Activated CD4-positive, alpha-beta memory T cell treated with anti-CD3 and anti-CD28 coated beads for 36 hours (primary cell): ENCODE data around the gene RNF25. TPM values are rescaled to one million over a fixed set of nuclear protein-coding genes. Genes with fewer than 3 reads are reported as not detected.

Experiments used
- CTCF ChIA-PET: fragments of 350-600 bp; sonication (Branson Sonifier 250); formaldehyde crosslinking; loops from one replicate; lab custom pipeline; 2021; ENCODE audit warnings: antibody characterized with exemption, inconsistent platforms; lab: Charles Lee
- POLR2A ChIA-PET: fragments of 350-600 bp; sonication (Branson Sonifier 250); formaldehyde crosslinking; loops from one replicate; lab custom pipeline; 2021; ENCODE audit warnings: antibody characterized with exemption; lab: Charles Lee
- DNase-seq: peaks from one replicate; pipeline ENCODE4 v3.0.0-alpha.2; 2020
- H3K27ac Mint-ChIP-seq: one replicate; pipeline ENCODE4 v1.8.0; 2021; ENCODE audit warnings: mixed read lengths
- H3K27me3 Mint-ChIP-seq: one replicate; pipeline ENCODE4 v1.8.0; 2021; ENCODE audit warnings: mixed read lengths
- H3K36me3 Mint-ChIP-seq: one replicate; pipeline ENCODE4 v1.8.0; 2021; ENCODE audit warnings: mixed read lengths
- H3K4me1 Mint-ChIP-seq: one replicate; pipeline ENCODE4 v1.8.0; 2021; ENCODE audit warnings: low read depth, mixed read lengths
- H3K4me3 Mint-ChIP-seq: one replicate; pipeline ENCODE4 v1.8.0; 2021; ENCODE audit warnings: mild to moderate bottlenecking, mixed read lengths
- H3K9me3 Mint-ChIP-seq: one replicate; pipeline ENCODE4 v1.8.0; 2021; ENCODE audit warnings: mixed read lengths
- intact Hi-C: fragments of 100-400 bp; cut with micrococcal nuclease; formaldehyde crosslinking; loops from one replicate; pipeline ENCODE4 v1.15.1; 2023
- total RNA-seq, 2 experiments: library from RNA; stranded (reverse); gene quantifications; one replicate each; pipeline ENCODE4 v1.2.3, GENCODE V29; 2021

RNF25 gene
- 10 to 100 TPM; 15.2 to 15.6 TPM for total RNA-seq

GRCh38 chr2:218671654-218672566 is at the start of gene RNF25, which contains the start of gene STK36:
RNF25 (minus strand) TSS chr2:218672002; CDS start chr2:218671970, 32 bp downstream.
STK36 (plus strand) TSS chr2:218672086; CDS start chr2:218672830, 744 bp downstream.
- intact Hi-C loops: loop anchor here (1.0 to 5.0 kb wide), 3 partner anchors 13 to 275 kb away; partner anchors contain the start of genes BCS1L, CTDSP1, TTLL4 and ZNF142
- Mint-ChIP-seq H3K9me3 (no peaks in the 10 kb centered on the region), H3K27me3 (no peaks in the 10 kb centered on the region), H3K27ac (peak within 1 kb of the TSS; percentile 89), H3K4me1 (peaks cover 22% of the 10 kb centered on the region), H3K36me3 (peaks cover 3% of the 10 kb centered on the region), H3K4me3 (peak within 1 kb of the TSS; percentile 96)
- peak; percentile 90 for DNase-seq
- ChIA-PET POLR2A (interaction anchor here (0.9 to 4.0 kb wide), 4 partner anchors 12 to 225 kb away, joined by 3 to 50 read pairs (median 4); partner anchors contain the start of genes BCS1L and ZNF142), CTCF (interaction anchor here (0.6 to 5.2 kb wide), 9 partner anchors 10 to 226 kb away, joined by 3 to 38 read pairs (median 7); partner anchors contain the start of genes BCS1L, TTLL4 and ZNF142)

- no peak for DNase-seq
- ChIA-PET CTCF (interaction anchor here (0.6 to 2.6 kb wide), 6 partner anchors 11 to 550 kb away, joined by 3 to 20 read pairs (median 4); no protein-coding TSS in a partner anchor), POLR2A (no interaction called here)
- intact Hi-C loops: no loop called here
- no peaks in the 10 kb centered on the region for H3K27me3 Mint-ChIP-seq
- H3K4me1 Mint-ChIP-seq: peaks cover 27% of the 10 kb centered on the region
- peaks cover 10% of the 10 kb centered on the region for H3K9me3 Mint-ChIP-seq
- peaks cover 8% of the 10 kb centered on the region for H3K36me3 Mint-ChIP-seq
- H3K27ac Mint-ChIP-seq: no peak overlapping the region
- H3K4me3 Mint-ChIP-seq: no peak overlapping the region
Measured at GRCh38 chr2:218721488-218721887, 49.7 kb upstream of the RNF25 start.

GRCh38 chr2:218720048-218721041 is 48.5 kb upstream of the RNF25 start:
- H3K9me3 Mint-ChIP-seq: peaks cover 2% of the 10 kb centered on the region
- peaks cover 4% of the 10 kb centered on the region for H3K36me3 Mint-ChIP-seq
- ChIA-PET POLR2A (interaction anchor here (0.7 kb wide), 1 partner anchor 437 kb away, joined by 3 read pairs; no protein-coding TSS in a partner anchor), CTCF (no interaction called here)
- DNase-seq: no peak
- H3K27ac Mint-ChIP-seq: no peak overlapping the region
- no peaks in the 10 kb centered on the region for H3K27me3 Mint-ChIP-seq
- H3K4me3 Mint-ChIP-seq: no peak overlapping the region
- H3K4me1 Mint-ChIP-seq: peaks cover 27% of the 10 kb centered on the region
- intact Hi-C loops: no loop called here

GRCh38 chr2:218719457-218719856 is 47.7 kb upstream of the RNF25 start:
- Mint-ChIP-seq H3K9me3 (peaks cover 2% of the 10 kb centered on the region), H3K36me3 (peaks cover 4% of the 10 kb centered on the region), H3K27ac (no peak overlapping the region), H3K4me3 (no peak overlapping the region), H3K4me1 (peaks cover 26% of the 10 kb centered on the region), H3K27me3 (no peaks in the 10 kb centered on the region)
- DNase-seq: no peak
- CTCF ChIA-PET: no interaction called here
- POLR2A ChIA-PET: interaction anchor here (0.7 kb wide), 1 partner anchor 436 kb away, joined by 3 read pairs; no protein-coding TSS in a partner anchor
- intact Hi-C loops: loop anchor here (10.0 kb wide), 1 partner anchor 455 kb away; the partner anchor contains the start of genes CNPPD1, RETREG2 and SLC23A3

- intact Hi-C loops: loop anchor here (10.0 kb wide), 1 partner anchor 457 kb away; the partner anchor contains the start of genes CNPPD1, RETREG2 and SLC23A3
- Mint-ChIP-seq H3K4me1 (peaks cover 24% of the 10 kb centered on the region), H3K36me3 (peaks cover 2% of the 10 kb centered on the region), H3K9me3 (no peaks in the 10 kb centered on the region), H3K27ac (no peak overlapping the region), H3K4me3 (no peak overlapping the region), H3K27me3 (no peaks in the 10 kb centered on the region)
- ChIA-PET POLR2A (no interaction called here), CTCF (interaction anchor here (1.3 to 1.5 kb wide), 2 partner anchors 8 to 130 kb away, joined by 4 to 11 read pairs; no protein-coding TSS in a partner anchor)
- DNase-seq: no peak
Measured at GRCh38 chr2:218718058-218718457, 46.3 kb upstream of the RNF25 start.

GRCh38 chr2:218717262-218717661 is 45.5 kb upstream of the RNF25 start:
- Mint-ChIP-seq H3K4me3 (no peak overlapping the region), H3K36me3 (peaks cover 2% of the 10 kb centered on the region), H3K9me3 (no peaks in the 10 kb centered on the region), H3K27ac (no peak overlapping the region), H3K4me1 (peaks cover 16% of the 10 kb centered on the region), H3K27me3 (no peaks in the 10 kb centered on the region)
- intact Hi-C loops: loop anchor here (1.0 to 10.0 kb wide), 2 partner anchors 447 to 458 kb away; partner anchors contain the start of genes AAMP, CNPPD1, PNKD and RETREG2
- DNase-seq: no peak
- CTCF ChIA-PET: interaction anchor here (1.3 to 1.5 kb wide), 3 partner anchors 9 to 131 kb away, joined by 4 to 11 read pairs (median 4); no protein-coding TSS in a partner anchor
- POLR2A ChIA-PET: no interaction called here

GRCh38 chr2:218716070-218716469 is 44.3 kb upstream of the RNF25 start:
- Mint-ChIP-seq H3K4me1 (peaks cover 24% of the 10 kb centered on the region), H3K4me3 (no peak overlapping the region), H3K36me3 (peaks cover 2% of the 10 kb centered on the region), H3K9me3 (no peaks in the 10 kb centered on the region), H3K27me3 (no peaks in the 10 kb centered on the region), H3K27ac (no peak overlapping the region)
- POLR2A ChIA-PET: no interaction called here
- DNase-seq: no peak
- intact Hi-C loops: loop anchor here (10.0 kb wide), 1 partner anchor 459 kb away; the partner anchor contains the start of genes CNPPD1, RETREG2 and SLC23A3
- CTCF ChIA-PET: interaction anchor here (0.6 kb wide), 1 partner anchor 253 kb away, joined by 3 read pairs; no protein-coding TSS in a partner anchor

- Mint-ChIP-seq H3K4me3 (no peak overlapping the region), H3K4me1 (peaks cover 27% of the 10 kb centered on the region), H3K36me3 (peaks cover 2% of the 10 kb centered on the region), H3K27me3 (no peaks in the 10 kb centered on the region), H3K27ac (no peak overlapping the region), H3K9me3 (no peaks in the 10 kb centered on the region)
- DNase-seq: no peak
- POLR2A ChIA-PET: no interaction called here
- intact Hi-C loops: loop anchor here (10.0 kb wide), 1 partner anchor 461 kb away; the partner anchor contains the start of genes CNPPD1, RETREG2 and SLC23A3
- CTCF ChIA-PET: interaction anchor here (1.0 to 1.3 kb wide), 4 partner anchors 13 to 133 kb away, joined by 3 to 7 read pairs (median 4); partner anchors contain the start of genes RNF25 and STK36
Measured at GRCh38 chr2:218713922-218714321, 42.1 kb upstream of the RNF25 start.

GRCh38 chr2:218711550-218711929 is 39.7 kb upstream of the RNF25 start:
- Mint-ChIP-seq H3K36me3 (peaks cover 2% of the 10 kb centered on the region), H3K27me3 (no peaks in the 10 kb centered on the region), H3K4me3 (peak overlapping the region; percentile 88), H3K27ac (peak overlapping the region; percentile 72), H3K9me3 (no peaks in the 10 kb centered on the region), H3K4me1 (peaks cover 20% of the 10 kb centered on the region)
- intact Hi-C loops: loop anchor here (1.0 to 10.0 kb wide), 3 partner anchors 21 to 463 kb away; partner anchors contain the start of genes CNPPD1, RETREG2 and SLC23A3
- CTCF ChIA-PET: interaction anchor here (0.9 to 2.6 kb wide), 6 partner anchors 15 to 165 kb away, joined by 3 to 23 read pairs (median 4); partner anchors contain the start of genes BCS1L and ZNF142
- POLR2A ChIA-PET: interaction anchor here (2.3 kb wide), 1 partner anchor 52 kb away, joined by 14 read pairs; the partner anchor contains the start of genes BCS1L and ZNF142
- DNase-seq: no peak
